Panc1 (cell line): ENCODE results near the gene PTPRO. TPM values are rescaled to one million over a fixed set of nuclear protein-coding genes. Genes with fewer than 3 reads are reported as not detected.
A peak's percentile ranks its signal among the peaks of the same experiment; 100 is the strongest.

Experiments
- ATAC-seq: fragments of 200-7000 bp; cut with Tn5 transposase; 2 replicates; pipeline ENCODE4 v1.9.1; 2020; ENCODE audit warnings: mild to moderate bottlenecking, moderate library complexity
- BruUV-seq: library from RNA; stranded (reverse); fragments of 400-500 nt; replicated peaks from 2 replicates; lab custom pipeline; 2021; lab: Mats Ljungman, UMichigan
- CTCF ChIA-PET: fragments of 300-600 bp; sonication (Branson Sonifier 250); formaldehyde crosslinking; loops from one replicate; lab custom pipeline; 2022; ENCODE audit warnings: antibody characterized with exemption; lab: Charles Lee
- POLR2A ChIA-PET: fragments of 300-600 bp; sonication (Branson Sonifier 250); formaldehyde crosslinking; loops from one replicate; lab custom pipeline; 2022; ENCODE audit warnings: antibody characterized with exemption; lab: Charles Lee
- DNase-seq: peaks from one replicate; pipeline ENCODE4 v3.0.0-alpha.2; 2010; ENCODE audit warnings: low read depth, low spot score
- H3K27ac ChIP-seq: 2 replicates; pipeline ENCODE4 v1.5.1; 2011; ENCODE audit warnings: mild to moderate bottlenecking, low read length, inconsistent platforms
- H3K27me3 ChIP-seq: fragments of 200-500 bp; sonication (Bioruptor generic); 2 replicates; pipeline ENCODE4 v1.6.0; 2014; ENCODE audit warnings: low read length, inconsistent platforms; ENCODE audit not compliant: control insufficient read depth, insufficient read depth
- H3K36me3 ChIP-seq: fragments of 200-500 bp; sonication (Bioruptor generic); 2 replicates; pipeline ENCODE4 v1.5.1; 2014; ENCODE audit warnings: inconsistent platforms, mild to moderate bottlenecking, low read length, moderate library complexity; ENCODE audit not compliant: control insufficient read depth, insufficient read depth
- H3K4me1 ChIP-seq: 2 replicates; pipeline ENCODE4 v1.5.1; 2011; ENCODE audit warnings: inconsistent platforms, mild to moderate bottlenecking, low read length, moderate library complexity; ENCODE audit not compliant: control insufficient read depth, insufficient read depth
- H3K4me3 ChIP-seq, 2 experiments: 2 replicates each; pipeline ENCODE4 v1.5.1; 2011 to 2012; ENCODE audit warnings: low read depth in 2 of 2, low read length in 2 of 2, mild to moderate bottlenecking in 2 of 2, inconsistent platforms in 1 of 2, moderate library complexity in 1 of 2
- H3K9me3 ChIP-seq: fragments of 200-500 bp; sonication (Bioruptor generic); 2 replicates; pipeline ENCODE4 v1.5.1; 2014; ENCODE audit warnings: low read depth, mild to moderate bottlenecking, inconsistent platforms, low read length, moderate library complexity; ENCODE audit not compliant: control insufficient read depth, insufficient read depth
- POLR2AphosphoS5 ChIP-seq: IDR thresholded peaks from 2 replicates; pipeline ENCODE4 v1.6.1; 2012; ENCODE audit warnings: mild to moderate bottlenecking, low read depth, low read length, moderate library complexity
- REST ChIP-seq, 2 experiments: IDR thresholded peaks; 2 replicates each; pipeline ENCODE4 v1.6.1; 2011 to 2012; ENCODE audit warnings: low read depth in 2 of 2, control low read depth in 1 of 2, low read length in 1 of 2, mild to moderate bottlenecking in 1 of 2, moderate library complexity in 1 of 2; ENCODE audit not compliant: insufficient read depth in 1 of 2
- SIN3A ChIP-seq: IDR thresholded peaks from 2 replicates; pipeline ENCODE4 v1.6.1; 2012; ENCODE audit warnings: low read depth, mild to moderate bottlenecking, low read length, moderate library complexity, borderline replicate concordance; ENCODE audit not compliant: insufficient read depth
- TCF7L2 ChIP-seq: IDR thresholded peaks from 2 replicates; pipeline ENCODE4 v1.6.1; 2011; ENCODE audit warnings: mild to moderate bottlenecking, low read depth, low read length, inconsistent platforms
- in situ Hi-C: cut with HindIII; loops from 2 replicates; pipeline ENCODE4 v1.10.0; 2016; ENCODE audit warnings: low sequenced_read_pairs, low pct_unique_long_range_greater_than_20kb
- intact Hi-C: fragments of 100-400 bp; cut with micrococcal nuclease; formaldehyde crosslinking; loops from one replicate; pipeline ENCODE4 v1.10.0; 2022; ENCODE audit not compliant: unreplicated experiment
- total RNA-seq: library from RNA; stranded (reverse); gene quantifications from one replicate; pipeline ENCODE4 v1.2.1, GENCODE V29; 2021; ENCODE audit not compliant: unreplicated experiment
- TF ChIP-seq, protein P1 (sequence below): fragments of 450-650 bp; IDR thresholded peaks from 2 replicates; pipeline ENCODE4 v1.5.1; 2017; ENCODE audit warnings: mild to moderate bottlenecking

The PTPRO gene
- total RNA-seq, 1 experiment from 2014 or later = not detected

GRCh38 chr12:15580431-15580830 lies 258.1 kb downstream of the PTPRO start:
- in situ Hi-C loops = no loop called here
- intact Hi-C loops = no loop called here
- CTCF ChIA-PET = no interaction called here
- POLR2A ChIA-PET = interaction anchor here (0.7 kb wide), 1 partner anchor 41 kb away, joined by 10 read pairs; no protein-coding TSS in a partner anchor
- TF ChIP-seq POLR2AphosphoS5 = no peak
- TF ChIP-seq SIN3A = no peak
- no peak for TF ChIP-seq REST (IDR thresholded peaks at IDR 0.05; ENCODE audit: insufficient read depth in 1 of 2, low read depth in 2 of 2, low read length in 1 of 2)
- TF ChIP-seq TCF7L2 = no peak
- TF ChIP-seq, protein P1, sequence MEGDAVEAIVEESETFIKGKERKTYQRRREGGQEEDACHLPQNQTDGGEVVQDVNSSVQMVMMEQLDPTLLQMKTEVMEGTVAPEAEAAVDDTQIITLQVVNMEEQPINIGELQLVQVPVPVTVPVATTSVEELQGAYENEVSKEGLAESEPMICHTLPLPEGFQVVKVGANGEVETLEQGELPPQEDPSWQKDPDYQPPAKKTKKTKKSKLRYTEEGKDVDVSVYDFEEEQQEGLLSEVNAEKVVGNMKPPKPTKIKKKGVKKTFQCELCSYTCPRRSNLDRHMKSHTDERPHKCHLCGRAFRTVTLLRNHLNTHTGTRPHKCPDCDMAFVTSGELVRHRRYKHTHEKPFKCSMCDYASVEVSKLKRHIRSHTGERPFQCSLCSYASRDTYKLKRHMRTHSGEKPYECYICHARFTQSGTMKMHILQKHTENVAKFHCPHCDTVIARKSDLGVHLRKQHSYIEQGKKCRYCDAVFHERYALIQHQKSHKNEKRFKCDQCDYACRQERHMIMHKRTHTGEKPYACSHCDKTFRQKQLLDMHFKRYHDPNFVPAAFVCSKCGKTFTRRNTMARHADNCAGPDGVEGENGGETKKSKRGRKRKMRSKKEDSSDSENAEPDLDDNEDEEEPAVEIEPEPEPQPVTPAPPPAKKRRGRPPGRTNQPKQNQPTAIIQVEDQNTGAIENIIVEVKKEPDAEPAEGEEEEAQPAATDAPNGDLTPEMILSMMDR = peak; percentile 15; the same call in 1 of the 2 replicates
- Histone ChIP-seq H3K36me3 (no peaks in the 10 kb centered on the region), H3K4me3 (no peak overlapping the region), H3K9me3 (no peaks in the 10 kb centered on the region), H3K4me1 (no peaks in the 10 kb centered on the region), H3K27me3 (no peaks in the 10 kb centered on the region), H3K27ac (no peak overlapping the region)
- DNase-seq (no peak), ATAC-seq (no peak)
- no TSS peak for BruUV-seq

DNA sequence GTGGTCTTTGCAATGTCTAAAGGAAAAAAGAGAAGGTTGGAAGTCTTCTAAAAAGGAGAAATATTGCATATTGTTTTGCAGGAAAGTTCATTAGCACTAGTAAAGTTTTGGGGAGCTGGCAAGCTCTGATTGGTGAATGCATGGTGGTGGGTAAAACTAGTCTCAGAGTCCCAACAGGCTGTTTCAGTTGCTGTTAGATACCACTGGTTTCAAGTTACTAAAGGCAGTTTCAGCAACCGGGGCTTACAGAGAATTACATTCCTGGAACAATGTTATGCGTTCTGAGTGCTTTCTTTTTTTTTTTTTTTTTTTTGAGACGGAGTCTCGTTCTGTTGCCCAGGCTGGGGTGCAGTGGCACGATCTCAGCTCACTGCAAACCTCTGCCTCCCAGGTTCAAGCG lies 258.7 kb downstream of the PTPRO start:
- no peaks in the 10 kb centered on the region for H3K9me3 ChIP-seq
- no peak overlapping the region for H3K4me3 ChIP-seq
- intact Hi-C loops (no loop called here), in situ Hi-C loops (no loop called here)
- H3K36me3 ChIP-seq = no peaks in the 10 kb centered on the region
- TF ChIP-seq SIN3A = no peak
- TF ChIP-seq, protein P1 = no peak
- no peak for TF ChIP-seq TCF7L2
- no peak for TF ChIP-seq REST (IDR thresholded peaks at IDR 0.05; ENCODE audit: insufficient read depth in 1 of 2, low read depth in 2 of 2, low read length in 1 of 2)
- no peak for TF ChIP-seq POLR2AphosphoS5
- DNase-seq = no peak
- POLR2A ChIA-PET = interaction anchor here (0.7 kb wide), 1 partner anchor 40 kb away, joined by 10 read pairs; no protein-coding TSS in a partner anchor
- no peaks in the 10 kb centered on the region for H3K4me1 ChIP-seq
- BruUV-seq = no TSS peak
- CTCF ChIA-PET = interaction anchor here (0.7 kb wide), 1 partner anchor 111 kb away, joined by 9 read pairs; no protein-coding TSS in a partner anchor
- ATAC-seq = no peak
- H3K27me3 ChIP-seq = no peaks in the 10 kb centered on the region
- H3K27ac ChIP-seq = no peak overlapping the region
